B cell (primary cell): ENCODE measurements around the gene MAP2K1. TPM values are rescaled to one million over a fixed set of nuclear protein-coding genes. Genes with fewer than 3 reads are reported as not detected.

ENCODE experiments used
- ATAC-seq: fragments of 200-7000 bp; cut with Tn5 transposase; one replicate; pipeline ENCODE4 v1.10.0; 2021; ENCODE audit warnings: low read depth, mild to moderate bottlenecking, moderate number of reproducible peaks, moderate library complexity
- CTCF ChIA-PET: fragments of 350-600 bp; sonication (Branson Sonifier 250); formaldehyde crosslinking; loops from one replicate; lab custom pipeline; 2021; ENCODE audit warnings: antibody characterized with exemption, inconsistent platforms; lab: Charles Lee
- POLR2A ChIA-PET: fragments of 350-600 bp; sonication (Branson Sonifier 250); formaldehyde crosslinking; loops from one replicate; lab custom pipeline; 2021; ENCODE audit warnings: antibody characterized with exemption; lab: Charles Lee
- DNase-seq: peaks from one replicate; pipeline ENCODE4 v3.0.0; 2013
- H2AFZ ChIP-seq: 2 replicates; pipeline ENCODE4 v1.6.1; 2012; ENCODE audit warnings: mild to moderate bottlenecking, low read depth, low read length; ENCODE audit not compliant: insufficient read depth, poor library complexity, severe bottlenecking
- H3K27ac ChIP-seq, 2 donors: 1 replicate in 1 of 2; 2 replicates in 1 of 2; pipeline ENCODE4 v1.5.1; 2012 to 2013; ENCODE audit warnings: low read length in 2 of 2, mild to moderate bottlenecking in 2 of 2, moderate library complexity in 1 of 2
- H3K27me3 ChIP-seq, 4 experiments: fragments of 200-600 bp in 1 of 4; sonication (generic) in 1 of 4; replicated peaks in 1 of 4; 1 replicate in 2 of 4; 2 replicates in 2 of 4; pipeline versions ENCODE4 v1.6.1 to v1.7.0; 2013 to 2016; ENCODE audit warnings: low read length in 3 of 4, mild to moderate bottlenecking in 2 of 4, mixed read lengths in 1 of 4, moderate library complexity in 1 of 4; ENCODE audit not compliant: insufficient read depth in 4 of 4, control insufficient read depth in 3 of 4; ENCODE audit errors: control extremely low read depth in 1 of 4
- H3K36me3 ChIP-seq, 2 experiments: replicated peaks in 1 of 2; 1 replicate in 1 of 2; 2 replicates in 1 of 2; pipeline versions ENCODE4 v1.6.1 to v1.7.1; 2013; ENCODE audit warnings: low read length in 1 of 2; ENCODE audit not compliant: insufficient read depth in 2 of 2, control insufficient read depth in 1 of 2; ENCODE audit errors: control extremely low read depth in 1 of 2, extremely low read depth in 1 of 2
- H3K4me1 ChIP-seq, 2 donors: fragments of 200-600 bp in 1 of 2; sonication (generic) in 1 of 2; 1 replicate in 1 of 2; 2 replicates in 1 of 2; pipeline versions ENCODE4 v1.5.1 to v1.6.1; 2013 to 2017; ENCODE audit warnings: low read length in 2 of 2; ENCODE audit not compliant: control insufficient read depth in 2 of 2, insufficient read depth in 2 of 2
- H3K4me2 ChIP-seq: replicated peaks from 2 replicates; pipeline ENCODE3; 2012; ENCODE audit warnings: mild to moderate bottlenecking, low read depth, low read length; ENCODE audit not compliant: poor library complexity, severe bottlenecking
- H3K4me3 ChIP-seq, 5 experiments: fragments of 200-600 bp in 1 of 5; sonication (generic) in 1 of 5; 1 replicate in 3 of 5; 2 replicates in 2 of 5; pipeline versions ENCODE4 v1.5.1 to v1.7.0; 2011 to 2016; ENCODE audit warnings: low read length in 4 of 5, mild to moderate bottlenecking in 4 of 5, low read depth in 2 of 5, control low read depth in 1 of 5, moderate library complexity in 1 of 5; ENCODE audit not compliant: insufficient read depth in 1 of 5; ENCODE audit errors: control extremely low read depth in 1 of 5, extremely low read depth in 1 of 5
- H3K79me2 ChIP-seq: fragments of 200-600 bp; sonication (generic); one replicate; pipeline ENCODE4 v1.6.0; 2016; ENCODE audit warnings: low read length; ENCODE audit not compliant: control insufficient read depth, insufficient read depth
- H3K9ac ChIP-seq: fragments of 200-600 bp; sonication (generic); 2 replicates; pipeline ENCODE4 v1.6.1; 2017; ENCODE audit warnings: mild to moderate bottlenecking, low read length, moderate library complexity
- H3K9me3 ChIP-seq, 3 donors: one replicate each; pipeline versions ENCODE4 v1.6.1 to v1.7.1; 2013; ENCODE audit warnings: low read length in 2 of 3; ENCODE audit not compliant: control insufficient read depth in 2 of 3, insufficient read depth in 1 of 3; ENCODE audit errors: control extremely low read depth in 1 of 3
- H4K20me1 ChIP-seq: 2 replicates; pipeline ENCODE4 v1.6.0; 2012; ENCODE audit warnings: mild to moderate bottlenecking, low read length; ENCODE audit not compliant: insufficient read depth, control insufficient read depth, poor library complexity, severe bottlenecking
- H3K27ac Mint-ChIP-seq: one replicate; pipeline ENCODE4 v1.8.0; 2021; ENCODE audit warnings: mixed read lengths
- H3K27me3 Mint-ChIP-seq: one replicate; pipeline ENCODE4 v1.8.0; 2021; ENCODE audit warnings: mixed read lengths
- H3K4me1 Mint-ChIP-seq: one replicate; pipeline ENCODE4 v1.8.0; 2021; ENCODE audit warnings: mixed read lengths
- H3K4me3 Mint-ChIP-seq: one replicate; pipeline ENCODE4 v1.8.0; 2021; ENCODE audit warnings: mixed read lengths
- H3K9me3 Mint-ChIP-seq: one replicate; pipeline ENCODE4 v1.8.0; 2022; ENCODE audit warnings: mixed read lengths; ENCODE audit not compliant: insufficient read depth
- CTCF ChIP-seq: fragments of 200-600 bp; IDR thresholded peaks from one replicate; pipeline ENCODE4 v1.8.0; 2022; ENCODE audit warnings: antibody characterized with exemption, mild to moderate bottlenecking
- EZH2 ChIP-seq: IDR thresholded peaks from 2 replicates; pipeline ENCODE4 v1.6.1; 2012; ENCODE audit warnings: borderline replicate concordance, low read depth, mild to moderate bottlenecking, moderate library complexity, low read length; ENCODE audit not compliant: insufficient read depth, poor library complexity, severe bottlenecking
- WGBS: methylation state at CpG from one replicate; pipeline ENCODE4 v1.1.5; 2013; ENCODE audit warnings: missing lambda C conversion rate; ENCODE audit not compliant: insufficient coverage; 5-methylcytosine and 5-hydroxymethylcytosine counted together
- intact Hi-C: fragments of 100-400 bp; cut with micrococcal nuclease; formaldehyde crosslinking; loops from one replicate; pipeline ENCODE4 v1.10.0; 2022
- polyA plus RNA-seq: library from polyadenylated mRNA; depleted of rRNA; stranded (reverse); fragments of >200 nt; gene quantifications from 2 replicates; pipeline ENCODE4 v1.2.3, GENCODE V29; 2012
- total RNA-seq, 2 donors: library from RNA; stranded (reverse); fragments of 120-200 nt in 1 of 2; gene quantifications; 1 replicate in 1 of 2; 2 replicates in 1 of 2; pipeline versions ENCODE4 v1.2.3 to v1.2.4, GENCODE V29; 2013 to 2022

Gene MAP2K1
- total and polyA plus RNA-seq, 2 donors (not counting 1 experiment from before 2014, with no cell fraction given), result 21.6 to 52.3 TPM

GRCh38 chr15:66472176-66472999, 85.7 kb downstream of the MAP2K1 start:
- peak overlapping the region; percentile 37 for H3K4me2 ChIP-seq
- Mint-ChIP-seq H3K27ac (peak overlapping the region; percentile 46), H3K4me1 (peaks cover 16% of the 10 kb centered on the region), H3K9me3 (no peaks in the 10 kb centered on the region), H3K27me3 (no peaks in the 10 kb centered on the region), H3K4me3 (peak overlapping the region; percentile 20)
- H3K4me3 ChIP-seq, result peak overlapping the region in 1 of 5 experiments; percentile 15
- no peaks in the 10 kb centered on the region for H3K79me2 ChIP-seq
- H3K36me3 ChIP-seq, result peaks cover 0 to 7% of the 10 kb centered on the region in 2 experiments
- no peaks in the 10 kb centered on the region for H3K9me3 ChIP-seq
- peak overlapping the region; percentile 3 for H3K9ac ChIP-seq
- H3K27ac ChIP-seq, result peak overlapping the region; percentile 46 to 56
- DNase-seq (peak; percentile 59), ATAC-seq (peak; percentile 63)
- TF ChIP-seq CTCF (no peak), EZH2 (no peak)
- WGBS, result 24% methylated on average over 3 of the region's 8 CpGs
- peak overlapping the region; percentile 35 for H2AFZ ChIP-seq
- H3K4me1 ChIP-seq, result peaks cover 11 to 17% of the 10 kb centered on the region in 2 donors
- CTCF ChIA-PET, result interaction anchor here (0.6 to 0.8 kb wide), 3 partner anchors 25 to 101 kb away, joined by 3 read pairs; partner anchors contain the start of gene SNAPC5
- no peaks in the 10 kb centered on the region for H3K27me3 ChIP-seq
- no peaks in the 10 kb centered on the region for H4K20me1 ChIP-seq
- POLR2A ChIA-PET, result interaction anchor here (0.6 kb wide), 2 partner anchors 10 to 11 kb away, joined by 4 to 7 read pairs; no protein-coding TSS in a partner anchor
- intact Hi-C loops, result no loop called here

DNA sequence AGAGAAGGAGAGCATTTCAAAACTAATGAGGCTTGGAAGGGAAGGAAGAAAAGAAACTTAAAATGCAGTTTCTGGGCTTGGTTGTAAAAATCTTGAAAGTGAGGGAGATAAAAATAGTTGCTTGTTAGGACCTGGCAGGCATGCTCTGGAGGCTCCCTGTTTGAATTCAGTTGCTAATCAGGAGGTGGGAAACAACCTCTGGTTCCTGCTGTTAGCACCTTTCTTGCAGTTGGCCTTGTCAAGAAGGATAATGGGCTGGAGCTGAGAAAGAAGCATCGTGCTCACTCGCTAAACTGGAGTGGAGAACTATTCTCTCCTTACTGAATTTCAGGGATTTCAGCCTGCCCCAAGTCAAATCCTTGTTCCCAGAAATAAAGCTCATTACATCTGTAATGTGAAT, 87.4 kb downstream of the MAP2K1 start:
- Histone ChIP-seq H3K4me3 (no peak overlapping the region), H3K4me2 (no peak overlapping the region), H3K27ac (no peak overlapping the region), H3K9me3 (no peaks in the 10 kb centered on the region), H2AFZ (no peak overlapping the region), H3K9ac (no peak overlapping the region), H4K20me1 (no peaks in the 10 kb centered on the region), H3K36me3 (peaks cover 0 to 7% of the 10 kb centered on the region in 2 experiments), H3K27me3 (no peaks in the 10 kb centered on the region), H3K79me2 (no peaks in the 10 kb centered on the region), H3K4me1 (peaks cover 11 to 17% of the 10 kb centered on the region in 2 donors)
- Mint-ChIP-seq H3K4me1 (peaks cover 16% of the 10 kb centered on the region), H3K27ac (no peak overlapping the region), H3K4me3 (no peak overlapping the region), H3K27me3 (no peaks in the 10 kb centered on the region), H3K9me3 (no peaks in the 10 kb centered on the region)
- ChIA-PET POLR2A (no interaction called here), CTCF (no interaction called here)
- WGBS, result 100% methylated on average over 1 of the region's 2 CpGs
- intact Hi-C loops, result no loop called here
- ATAC-seq, result no peak
- no peak for DNase-seq
- TF ChIP-seq CTCF (no peak), EZH2 (no peak)
